Upper lobe of right lung (tissue), 1 donor: ENCODE measurements around the gene CTNNA3. TPM values are rescaled to one million over a fixed set of nuclear protein-coding genes. Genes with fewer than 3 reads are reported as not detected.
"Not testable (repeated sequence)": the region's sequence is repeated elsewhere in the genome, so short reads cannot be mapped to it uniquely, and the experiment has no call there.

ENCODE experiments used
- ATAC-seq: fragments of 200-7000 bp; cut with Tn5 transposase; one replicate; pipeline ENCODE4 v1.9.1; 2020; ENCODE audit warnings: mild to moderate bottlenecking, moderate library complexity
- DNase-seq: peaks from one replicate; pipeline ENCODE4 v3.0.0-alpha.2; 2020
- H3K27ac ChIP-seq: fragments of 200-600 bp; one replicate; pipeline ENCODE4 v1.8.0; 2022
- H3K27me3 ChIP-seq: fragments of 200-600 bp; one replicate; pipeline ENCODE4 v1.8.0; 2022; ENCODE audit warnings: mild to moderate bottlenecking
- H3K36me3 ChIP-seq: fragments of 200-600 bp; one replicate; pipeline ENCODE4 v1.8.0; 2022
- H3K4me1 ChIP-seq: fragments of 200-600 bp; one replicate; pipeline ENCODE4 v1.8.0; 2022
- H3K4me3 ChIP-seq: fragments of 200-600 bp; one replicate; pipeline ENCODE4 v1.8.0; 2022; ENCODE audit warnings: mild to moderate bottlenecking
- H3K9me3 ChIP-seq: fragments of 200-600 bp; one replicate; pipeline ENCODE4 v1.8.0; 2022
- intact Hi-C: fragments of 100-400 bp; cut with DNase I; formaldehyde crosslinking; loops from one replicate; pipeline ENCODE4 v1.11.0; 2022
- total RNA-seq: library from RNA; stranded (reverse); fragmentation: NEBNext Ultra II Directional; extraction: Animal tissue kit (Norgen Biotek cat#: 25700); gene quantifications from one replicate; pipeline ENCODE4 v1.2.1, GENCODE V29; 2021
- TF ChIP-seq, protein P1 (sequence below): fragments of 200-600 bp; IDR thresholded peaks from one replicate; pipeline ENCODE4 v1.8.0; 2022; ENCODE audit warnings: antibody characterized with exemption
- donor health status: DM: no; HTN: yes; CAD: no; lungs with severe emphysema.

The CTNNA3 gene
- total RNA-seq, 1 donor from 2014 or later, result 0.67 TPM

DNA sequence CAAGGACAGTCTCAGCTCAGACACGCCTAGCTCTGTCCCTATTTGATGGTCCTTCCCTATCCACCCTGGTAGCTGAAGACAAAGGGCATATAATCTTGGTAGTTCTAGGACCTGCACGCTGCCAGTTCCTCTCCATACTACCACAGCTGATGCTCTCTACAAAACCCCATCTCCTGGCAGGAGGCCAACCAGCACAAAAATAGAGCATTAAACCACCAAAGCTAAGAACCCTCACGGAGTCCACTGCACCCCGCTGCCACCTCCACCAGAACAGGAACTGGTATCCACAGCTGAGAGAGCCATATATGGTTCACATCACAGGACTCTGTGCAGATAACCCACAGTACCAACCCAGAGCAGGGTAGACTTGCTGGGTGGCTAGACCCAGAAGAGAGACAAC is 470.8 kb downstream of the CTNNA3 start:
- H3K4me1 ChIP-seq, result no peaks in the 10 kb centered on the region
- no peak overlapping the region for H3K27ac ChIP-seq
- ATAC-seq, result no peak
- TF ChIP-seq, protein P1, sequence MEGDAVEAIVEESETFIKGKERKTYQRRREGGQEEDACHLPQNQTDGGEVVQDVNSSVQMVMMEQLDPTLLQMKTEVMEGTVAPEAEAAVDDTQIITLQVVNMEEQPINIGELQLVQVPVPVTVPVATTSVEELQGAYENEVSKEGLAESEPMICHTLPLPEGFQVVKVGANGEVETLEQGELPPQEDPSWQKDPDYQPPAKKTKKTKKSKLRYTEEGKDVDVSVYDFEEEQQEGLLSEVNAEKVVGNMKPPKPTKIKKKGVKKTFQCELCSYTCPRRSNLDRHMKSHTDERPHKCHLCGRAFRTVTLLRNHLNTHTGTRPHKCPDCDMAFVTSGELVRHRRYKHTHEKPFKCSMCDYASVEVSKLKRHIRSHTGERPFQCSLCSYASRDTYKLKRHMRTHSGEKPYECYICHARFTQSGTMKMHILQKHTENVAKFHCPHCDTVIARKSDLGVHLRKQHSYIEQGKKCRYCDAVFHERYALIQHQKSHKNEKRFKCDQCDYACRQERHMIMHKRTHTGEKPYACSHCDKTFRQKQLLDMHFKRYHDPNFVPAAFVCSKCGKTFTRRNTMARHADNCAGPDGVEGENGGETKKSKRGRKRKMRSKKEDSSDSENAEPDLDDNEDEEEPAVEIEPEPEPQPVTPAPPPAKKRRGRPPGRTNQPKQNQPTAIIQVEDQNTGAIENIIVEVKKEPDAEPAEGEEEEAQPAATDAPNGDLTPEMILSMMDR, result no peak
- no peaks in the 10 kb centered on the region for H3K9me3 ChIP-seq
- intact Hi-C loops, result no loop called here
- no peaks in the 10 kb centered on the region for H3K36me3 ChIP-seq
- no peak for DNase-seq
- H3K4me3 ChIP-seq, result no peak overlapping the region
- H3K27me3 ChIP-seq, result no peaks in the 10 kb centered on the region

DNA sequence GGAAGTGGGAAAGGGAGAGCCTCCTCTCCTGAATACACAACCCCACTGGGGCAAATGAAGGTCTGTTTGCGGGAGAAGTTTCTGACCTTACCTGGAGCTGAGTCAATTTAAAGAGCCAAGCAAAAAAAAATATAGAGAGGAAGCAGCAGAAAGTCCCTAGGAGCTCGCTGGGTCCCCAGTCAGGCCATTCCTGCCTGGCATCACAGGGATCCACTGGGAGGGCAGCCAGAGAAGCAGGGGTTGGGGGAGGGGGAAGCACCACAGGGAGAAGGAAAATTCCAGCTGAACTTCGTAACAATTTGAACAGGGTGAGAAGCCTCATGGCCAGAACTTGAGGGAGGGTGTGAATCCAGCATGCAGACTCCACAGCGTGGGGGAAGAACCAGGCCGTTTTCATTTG is 471.4 kb downstream of the CTNNA3 start:
- no peak overlapping the region for H3K4me3 ChIP-seq
- intact Hi-C loops, result no loop called here
- ATAC-seq (no peak), DNase-seq (no peak)
- no peaks in the 10 kb centered on the region for H3K36me3 ChIP-seq
- TF ChIP-seq, protein P1, result no peak
- no peaks in the 10 kb centered on the region for H3K4me1 ChIP-seq
- H3K27ac ChIP-seq, result no peak overlapping the region
- H3K9me3 ChIP-seq, result no peaks in the 10 kb centered on the region
- no peaks in the 10 kb centered on the region for H3K27me3 ChIP-seq

DNA sequence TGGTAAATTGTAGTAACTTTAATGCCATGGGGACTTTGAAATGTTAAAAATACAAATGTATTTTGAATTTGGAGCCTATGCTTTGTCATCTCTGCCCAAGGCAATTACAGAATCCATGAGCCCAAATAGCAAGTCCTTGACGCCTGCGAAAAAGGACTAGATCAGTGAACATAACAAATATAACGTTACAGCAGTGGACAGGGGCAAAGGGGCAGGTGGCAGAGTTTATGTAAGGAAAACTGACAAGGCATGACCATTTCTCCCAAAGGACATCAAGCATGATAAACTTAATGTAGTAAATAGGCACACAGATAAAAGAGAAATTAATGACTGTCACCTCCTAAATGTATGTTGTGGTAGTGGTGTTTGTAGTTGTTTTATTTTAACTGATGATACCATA is 473.1 kb downstream of the CTNNA3 start:
- Histone ChIP-seq H3K4me1 (no peaks in the 10 kb centered on the region), H3K27me3 (no peaks in the 10 kb centered on the region), H3K4me3 (no peak overlapping the region), H3K9me3 (no peaks in the 10 kb centered on the region), H3K27ac (no peak overlapping the region), H3K36me3 (no peaks in the 10 kb centered on the region)
- ATAC-seq, result no peak
- intact Hi-C loops, result no loop called here
- no peak for DNase-seq
- TF ChIP-seq, protein P1, result no peak

DNA sequence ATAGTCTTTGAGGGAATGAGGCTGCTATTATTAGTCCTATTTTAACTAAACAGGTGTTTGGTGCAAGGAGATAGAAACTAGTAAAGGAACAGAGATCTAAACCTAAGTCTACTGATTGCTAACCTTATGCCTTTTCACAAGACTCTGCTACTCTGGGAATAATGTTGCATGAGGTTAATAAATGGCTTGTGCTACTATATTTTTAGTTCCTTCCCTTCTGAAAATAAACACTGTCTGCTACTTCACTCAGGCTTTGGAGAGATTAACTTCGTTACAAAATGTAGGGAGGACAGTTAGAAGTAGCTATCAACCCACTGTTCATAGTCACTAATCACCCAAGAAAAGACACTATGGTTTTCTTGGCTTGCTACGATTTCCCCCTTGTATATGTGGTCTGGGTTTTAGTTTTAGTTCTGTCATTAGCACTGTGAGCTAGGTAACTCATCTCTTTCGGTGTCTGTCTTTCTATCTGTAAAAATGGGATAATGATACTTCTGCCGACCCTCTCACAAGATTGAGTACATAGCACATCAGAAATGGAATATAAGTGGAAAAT is 474.0 kb downstream of the CTNNA3 start:
- Histone ChIP-seq H3K4me1 (no peaks in the 10 kb centered on the region), H3K36me3 (no peaks in the 10 kb centered on the region), H3K9me3 (no peaks in the 10 kb centered on the region), H3K27me3 (no peaks in the 10 kb centered on the region), H3K4me3 (no peak overlapping the region), H3K27ac (no peak overlapping the region)
- TF ChIP-seq, protein P1, result no peak
- intact Hi-C loops, result no loop called here
- no peak for ATAC-seq
- DNase-seq, result no peak

DNA sequence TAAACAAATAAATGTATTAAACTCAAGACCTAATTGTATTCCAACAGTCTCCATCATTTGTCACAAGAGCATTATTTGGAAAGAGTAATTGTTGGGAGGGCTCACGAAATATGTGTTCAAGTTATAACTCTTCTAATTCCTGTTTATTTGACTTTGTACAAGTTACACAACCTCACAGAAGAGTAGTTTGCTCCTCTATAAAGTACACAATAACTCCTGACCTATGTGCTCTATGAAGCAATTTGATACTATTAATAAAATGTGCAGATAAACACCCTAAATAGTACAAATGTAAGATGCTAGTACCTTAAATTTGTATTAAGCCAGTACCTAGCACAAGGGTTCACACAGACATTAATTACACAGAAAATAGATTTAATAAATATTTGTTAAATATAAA is 484.3 kb downstream of the CTNNA3 start:
- Histone ChIP-seq H3K4me1 (no peaks in the 10 kb centered on the region), H3K36me3 (no peaks in the 10 kb centered on the region), H3K27ac (no peak overlapping the region), H3K4me3 (no peak overlapping the region), H3K9me3 (no peaks in the 10 kb centered on the region), H3K27me3 (no peaks in the 10 kb centered on the region)
- no peak for DNase-seq
- no peak for ATAC-seq
- TF ChIP-seq, protein P1, result no peak
- intact Hi-C loops, result no loop called here

DNA sequence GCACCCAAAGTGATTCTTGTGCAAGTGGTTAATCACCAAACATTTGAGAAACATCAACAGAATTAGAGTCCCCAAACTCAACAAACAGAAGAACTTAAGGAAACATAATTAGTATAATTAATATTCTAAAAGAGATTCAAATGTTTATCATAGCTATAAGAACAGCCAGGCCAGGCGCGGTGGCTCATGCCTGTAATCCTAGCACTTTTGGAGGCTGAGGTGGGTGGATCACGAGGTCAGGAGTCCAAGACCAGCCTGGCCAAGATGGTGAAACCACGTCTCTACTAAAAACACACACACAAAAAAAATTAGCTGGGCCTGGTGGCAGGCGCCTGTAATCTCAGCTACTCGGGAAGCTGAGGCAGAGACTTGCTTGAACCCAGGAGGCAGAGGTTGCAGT is 488.1 kb downstream of the CTNNA3 start:
- intact Hi-C loops, H3K4me1 ChIP-seq, H3K36me3 ChIP-seq, H3K27me3 ChIP-seq, DNase-seq, H3K9me3 ChIP-seq, H3K4me3 ChIP-seq, H3K27ac ChIP-seq, ATAC-seq: not testable (repeated sequence)
